Measurements from ENCODE around the gene NBEA. TPM values are rescaled to one million over a fixed set of nuclear protein-coding genes. Genes with fewer than 3 reads are reported as not detected.

The NBEA gene
- total RNA-seq, 2 experiments from 2014 or later: 0.26 to 0.29 TPM

DNA sequence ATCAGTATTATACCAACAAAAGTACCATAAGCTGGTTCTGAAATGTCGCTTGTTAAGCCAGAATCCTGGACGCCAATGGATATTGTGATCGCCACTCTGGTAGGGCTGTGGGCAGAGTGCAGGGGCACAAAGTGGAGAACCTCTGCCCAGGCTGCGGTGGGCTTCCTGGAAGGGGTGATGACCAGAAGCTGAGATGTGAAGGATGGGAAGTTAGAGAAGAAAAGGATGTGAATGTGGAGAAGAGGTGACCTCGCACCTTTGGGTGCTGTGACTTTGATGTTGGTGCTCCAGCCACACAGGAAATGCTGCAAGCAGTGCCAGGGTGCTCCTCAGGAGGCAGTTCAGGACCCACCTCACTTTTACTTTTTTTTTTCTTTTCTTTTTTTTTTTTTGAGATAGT is 742.4 kb downstream of the NBEA start:
- Mint-ChIP-seq H3K27ac (no peak overlapping the region), H3K4me1 (ENCODE audit: low read depth) (no peaks in the 10 kb centered on the region), H3K36me3 (no peaks in the 10 kb centered on the region), H3K4me3 (no peak overlapping the region), H3K9me3 (peaks cover 4% of the 10 kb centered on the region), H3K27me3 (no peaks in the 10 kb centered on the region)
- CTCF ChIA-PET: no interaction called here
- DNase-seq: no peak
- POLR2A ChIA-PET: no interaction called here
- intact Hi-C loops (cut with micrococcal nuclease): no loop called here

DNA sequence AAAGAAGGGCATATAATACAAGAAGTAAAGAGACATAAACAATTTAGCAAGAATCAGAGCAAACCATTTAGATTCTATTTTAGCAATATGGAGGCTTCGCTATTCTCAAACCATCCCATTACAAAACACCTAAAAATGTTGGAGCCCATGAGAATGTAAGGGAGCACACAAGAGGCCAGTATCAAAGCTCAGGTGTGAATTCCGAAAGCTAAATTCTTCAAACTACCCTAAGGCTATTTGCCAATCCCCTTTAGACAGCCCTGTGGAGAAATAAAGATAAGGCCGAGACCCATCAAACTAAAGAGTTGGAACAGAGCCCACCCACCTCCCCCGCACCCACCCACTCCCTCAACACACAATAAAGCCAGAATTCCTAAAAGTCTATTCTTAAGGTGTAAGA is 745.3 kb downstream of the NBEA start:
- H3K4me3 Mint-ChIP-seq: no peak overlapping the region
- DNase-seq: no peak
- intact Hi-C loops (cut with micrococcal nuclease): no loop called here
- H3K27me3 Mint-ChIP-seq: no peaks in the 10 kb centered on the region
- no peaks in the 10 kb centered on the region for H3K4me1 Mint-ChIP-seq (ENCODE audit: low read depth)
- CTCF ChIA-PET: no interaction called here
- H3K36me3 Mint-ChIP-seq: no peaks in the 10 kb centered on the region
- H3K27ac Mint-ChIP-seq: no peak overlapping the region
- no peaks in the 10 kb centered on the region for H3K9me3 Mint-ChIP-seq
- POLR2A ChIA-PET: no interaction called here

DNA sequence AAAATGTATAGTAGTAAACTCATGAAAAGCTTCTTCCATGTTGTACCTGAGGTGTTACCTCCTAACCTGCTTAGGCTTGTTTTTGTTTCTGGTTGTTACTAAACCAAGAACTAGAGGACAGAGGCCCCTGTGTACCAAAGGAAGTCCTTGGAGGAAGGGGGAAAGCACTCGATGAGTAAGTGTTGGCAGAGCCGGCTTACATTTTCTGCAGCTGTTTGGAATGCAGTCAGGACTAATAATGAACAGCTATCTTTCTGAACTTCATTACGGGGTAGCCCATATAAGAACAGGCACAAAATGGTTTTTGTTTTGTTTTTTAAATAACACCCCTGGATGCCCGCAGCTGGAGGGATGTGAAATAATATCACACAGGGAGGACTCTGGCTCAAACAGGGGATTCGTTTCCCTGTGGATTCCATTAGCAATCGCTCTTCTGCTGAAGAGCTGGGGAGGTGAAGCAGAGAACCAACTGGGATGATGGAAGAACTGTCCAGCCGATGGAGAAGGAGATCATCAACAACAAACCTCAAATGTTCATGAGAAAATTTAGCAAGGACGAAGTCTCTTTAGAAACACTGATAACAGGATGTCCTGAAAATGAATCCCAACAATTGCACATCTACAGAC is 748.6 kb downstream of the NBEA start:
- Mint-ChIP-seq H3K36me3 (no peaks in the 10 kb centered on the region), H3K4me1 (ENCODE audit: low read depth) (no peaks in the 10 kb centered on the region), H3K27ac (no peak overlapping the region), H3K27me3 (no peaks in the 10 kb centered on the region), H3K9me3 (no peaks in the 10 kb centered on the region), H3K4me3 (no peak overlapping the region)
- POLR2A ChIA-PET: no interaction called here
- intact Hi-C loops (cut with micrococcal nuclease): no loop called here
- CTCF ChIA-PET: no interaction called here
- no peak for DNase-seq

DNA sequence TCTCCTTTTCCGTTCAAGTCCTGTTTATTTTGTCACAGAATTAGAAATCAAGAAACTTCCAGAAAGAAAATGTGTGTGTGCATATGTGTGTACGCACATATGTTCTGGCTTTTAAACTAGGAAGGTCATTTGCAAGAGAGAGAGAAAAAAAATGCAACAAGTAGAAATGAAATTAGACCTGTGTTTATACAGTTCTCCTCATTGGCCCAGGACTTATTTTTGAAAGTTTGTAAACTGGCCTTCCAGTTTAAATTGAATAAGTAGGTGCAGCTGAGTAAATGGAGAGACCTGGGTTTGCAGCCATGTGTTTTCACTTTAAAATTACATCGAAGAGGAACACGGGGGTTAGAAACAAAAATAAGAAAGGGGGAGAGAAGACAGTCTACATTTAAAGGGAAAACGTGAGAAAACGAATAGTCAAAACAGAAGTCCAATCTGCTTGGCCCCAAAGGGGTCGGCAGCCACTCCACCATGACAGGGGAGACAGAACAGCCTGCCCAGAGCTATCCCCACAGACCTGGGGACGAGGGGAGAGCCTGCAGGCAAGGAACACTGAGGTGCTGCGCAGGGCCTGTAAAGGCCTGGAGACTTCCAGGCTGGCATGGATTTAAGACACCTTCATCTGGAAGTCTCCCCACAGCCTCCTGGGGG is 751.2 kb downstream of the NBEA start:
- Mint-ChIP-seq H3K27ac (no peak overlapping the region), H3K4me3 (no peak overlapping the region), H3K9me3 (no peaks in the 10 kb centered on the region), H3K27me3 (no peaks in the 10 kb centered on the region), H3K4me1 (ENCODE audit: low read depth) (no peaks in the 10 kb centered on the region), H3K36me3 (no peaks in the 10 kb centered on the region)
- ChIA-PET POLR2A (no interaction called here), CTCF (no interaction called here)
- no peak for DNase-seq
- intact Hi-C loops (cut with micrococcal nuclease): no loop called here

DNA sequence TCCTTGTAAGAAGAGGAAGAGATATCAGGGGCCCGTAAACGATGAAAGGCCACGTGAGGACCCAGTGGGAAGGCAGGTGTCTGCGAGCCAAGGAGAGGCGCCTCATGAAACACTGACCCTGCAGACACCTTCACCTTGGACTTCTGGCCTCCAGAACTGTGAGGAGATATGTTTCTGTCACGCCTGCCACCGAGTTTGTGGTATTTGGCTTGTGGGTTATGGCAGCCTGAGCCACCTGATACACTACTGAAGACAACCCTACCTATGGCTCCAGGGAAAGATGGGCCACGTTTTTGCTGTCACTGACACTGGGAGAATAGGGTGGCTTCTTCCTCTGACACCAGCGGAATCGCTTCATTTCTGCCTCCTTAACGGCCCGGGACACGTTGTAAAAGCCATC is 752.0 kb downstream of the NBEA start:
- POLR2A ChIA-PET: no interaction called here
- H3K4me1 Mint-ChIP-seq (ENCODE audit: low read depth): no peaks in the 10 kb centered on the region

DNA sequence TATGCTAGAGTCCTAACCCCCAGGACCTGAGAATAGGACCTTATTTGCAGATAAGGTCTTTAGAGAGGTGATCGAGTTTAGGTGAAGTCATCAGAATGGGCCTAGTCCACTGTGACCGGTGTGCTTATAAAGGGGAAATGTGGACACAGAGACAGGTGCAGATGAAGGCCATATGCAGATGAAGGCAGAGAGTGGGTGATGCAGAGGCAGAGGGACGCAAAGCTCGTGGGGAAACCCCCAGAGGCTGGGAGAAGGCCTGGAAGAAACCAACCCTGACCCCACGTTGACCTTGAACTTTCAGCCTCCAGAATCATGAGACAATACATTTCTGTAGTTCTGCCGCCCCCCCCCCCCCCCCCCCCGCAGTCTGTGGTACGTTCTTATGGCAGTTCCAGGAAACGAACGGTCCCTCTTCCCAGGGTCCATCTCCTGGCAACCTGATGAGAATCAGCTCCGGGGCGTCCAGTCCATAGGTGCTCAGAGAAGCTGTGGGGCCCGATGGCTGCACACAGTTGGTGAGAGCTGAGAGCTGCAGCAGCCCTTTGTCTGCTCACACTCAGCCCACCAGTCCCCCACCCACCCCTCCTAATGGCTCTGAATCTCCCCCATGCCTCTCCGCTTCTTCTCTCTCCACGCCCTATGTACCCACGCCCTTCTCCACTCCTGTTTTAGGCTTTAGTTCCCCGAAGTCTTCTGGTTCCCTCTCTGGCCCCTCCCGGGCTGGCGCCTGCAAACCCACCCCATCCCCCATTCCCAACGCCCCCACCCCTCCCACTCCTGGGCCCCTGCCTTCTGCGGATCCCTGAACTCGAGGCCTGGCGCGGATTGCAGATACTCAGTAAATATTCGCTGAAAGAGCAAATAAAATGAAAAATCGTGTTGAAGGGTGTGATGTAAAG is 752.7 kb downstream of the NBEA start:
- H3K36me3 Mint-ChIP-seq: no peaks in the 10 kb centered on the region
- H3K9me3 Mint-ChIP-seq: no peaks in the 10 kb centered on the region
- no peak overlapping the region for H3K27ac Mint-ChIP-seq
- intact Hi-C loops (cut with micrococcal nuclease): no loop called here
- POLR2A ChIA-PET: no interaction called here
- H3K4me1 Mint-ChIP-seq (ENCODE audit: low read depth): no peaks in the 10 kb centered on the region
- peaks cover 4% of the 10 kb centered on the region for H3K27me3 Mint-ChIP-seq
- CTCF ChIA-PET: no interaction called here
- H3K4me3 Mint-ChIP-seq: no peak overlapping the region
- DNase-seq: no peak

More for the DNA sequence above, 752.0 kb downstream of the NBEA start:
- CTCF ChIA-PET: no interaction called here
- Mint-ChIP-seq H3K9me3 (no peaks in the 10 kb centered on the region), H3K4me3 (no peak overlapping the region), H3K36me3 (no peaks in the 10 kb centered on the region), H3K27ac (no peak overlapping the region), H3K27me3 (peaks cover 4% of the 10 kb centered on the region)
- intact Hi-C loops (cut with micrococcal nuclease): no loop called here
- no peak for DNase-seq

DNA sequence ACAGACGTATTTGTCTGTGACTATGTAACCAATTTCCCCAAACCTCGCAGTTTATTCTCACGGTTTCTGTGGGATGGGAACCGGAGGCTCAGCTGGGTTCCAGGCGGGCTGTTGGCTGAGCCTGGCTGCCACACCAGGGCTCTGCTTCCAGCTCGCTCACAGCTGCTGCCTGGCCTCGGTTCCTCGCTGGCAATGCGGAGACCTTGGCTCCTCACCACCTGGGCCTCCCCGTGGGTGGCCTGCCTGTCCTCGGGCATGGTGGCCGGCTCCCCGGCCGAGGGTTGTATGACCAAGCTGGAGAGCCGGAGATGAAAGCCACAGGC is 753.3 kb downstream of the NBEA start:
- no peaks in the 10 kb centered on the region for H3K4me1 Mint-ChIP-seq (ENCODE audit: low read depth)
- intact Hi-C loops (cut with micrococcal nuclease): no loop called here
- no peak overlapping the region for H3K27ac Mint-ChIP-seq
- ChIA-PET POLR2A (no interaction called here), CTCF (no interaction called here)
- no peaks in the 10 kb centered on the region for H3K36me3 Mint-ChIP-seq
- no peak for DNase-seq
- no peaks in the 10 kb centered on the region for H3K9me3 Mint-ChIP-seq
- H3K4me3 Mint-ChIP-seq: no peak overlapping the region
- H3K27me3 Mint-ChIP-seq: peaks cover 4% of the 10 kb centered on the region

DNA sequence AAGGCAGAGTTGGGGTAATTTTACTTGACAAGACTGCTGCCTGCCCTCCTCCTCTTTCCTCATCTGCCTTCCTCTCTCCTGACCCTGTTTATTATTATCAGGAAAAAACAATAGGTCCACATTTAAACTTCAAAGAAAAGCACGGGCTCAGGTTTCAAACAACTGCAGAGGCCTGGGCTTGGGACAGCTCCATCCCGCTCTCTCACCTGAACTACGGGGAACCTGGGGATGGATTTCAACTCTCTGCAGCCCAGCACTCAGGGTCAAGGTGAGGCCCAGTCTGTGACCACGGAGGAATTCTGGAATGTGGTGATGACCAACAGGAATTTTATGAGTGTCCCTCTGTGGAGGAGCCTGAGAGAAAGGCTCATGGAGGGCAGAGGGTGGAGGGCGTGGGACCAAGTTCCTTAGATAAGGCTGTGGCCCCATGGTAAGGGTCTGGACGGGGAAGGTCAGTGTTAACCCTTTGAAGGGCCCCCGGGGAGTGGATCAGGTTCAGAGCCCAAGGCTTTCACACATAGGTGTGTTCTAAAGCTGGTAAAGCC is 755.2 kb downstream of the NBEA start:
- intact Hi-C loops (cut with micrococcal nuclease): no loop called here
- CTCF ChIA-PET: no interaction called here
- no peaks in the 10 kb centered on the region for H3K4me1 Mint-ChIP-seq (ENCODE audit: low read depth)

DNA sequence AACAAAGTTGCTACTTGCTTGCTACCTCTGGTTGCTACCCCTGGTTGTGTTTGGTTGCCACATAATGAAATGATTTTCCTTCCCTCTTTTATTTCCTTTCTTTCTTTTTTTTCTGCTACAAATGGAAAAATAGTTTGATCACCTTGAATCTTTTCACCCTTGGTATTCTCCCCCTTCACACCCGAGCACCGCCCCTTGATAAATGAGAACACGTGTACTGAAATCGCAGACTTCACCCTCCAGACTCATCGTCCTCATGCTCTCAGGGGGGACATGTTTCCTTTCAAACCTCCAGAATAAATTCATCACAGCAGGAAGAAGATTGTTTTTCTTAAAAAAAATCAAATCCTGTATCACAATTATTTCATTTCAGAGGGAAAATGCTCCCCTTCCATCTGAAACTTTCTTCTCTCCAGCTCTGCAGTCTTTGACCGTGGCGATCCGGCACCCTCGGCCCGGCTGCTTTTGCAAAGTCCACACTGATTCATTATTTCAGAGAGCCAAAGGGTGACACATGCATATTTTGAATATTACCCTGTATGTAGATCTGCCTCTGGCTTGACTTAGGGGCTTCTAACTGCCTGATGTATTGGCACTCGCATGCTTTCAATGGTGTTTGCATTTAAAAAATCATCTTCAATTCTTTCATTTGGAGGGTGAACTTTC is 757.0 kb downstream of the NBEA start:
- CTCF ChIA-PET: no interaction called here
- Mint-ChIP-seq H3K9me3 (no peaks in the 10 kb centered on the region), H3K4me3 (no peak overlapping the region), H3K27me3 (peaks cover 4% of the 10 kb centered on the region), H3K27ac (no peak overlapping the region), H3K4me1 (ENCODE audit: low read depth) (no peaks in the 10 kb centered on the region), H3K36me3 (no peaks in the 10 kb centered on the region)
- POLR2A ChIA-PET: no interaction called here
- no peak for DNase-seq
- intact Hi-C loops (cut with micrococcal nuclease): no loop called here

More for the DNA sequence above, 755.2 kb downstream of the NBEA start:
- POLR2A ChIA-PET: no interaction called here
- H3K4me3 Mint-ChIP-seq: no peak overlapping the region
- H3K27me3 Mint-ChIP-seq: peaks cover 4% of the 10 kb centered on the region
- DNase-seq: no peak
- no peaks in the 10 kb centered on the region for H3K36me3 Mint-ChIP-seq
- H3K9me3 Mint-ChIP-seq: no peaks in the 10 kb centered on the region
- no peak overlapping the region for H3K27ac Mint-ChIP-seq

DNA sequence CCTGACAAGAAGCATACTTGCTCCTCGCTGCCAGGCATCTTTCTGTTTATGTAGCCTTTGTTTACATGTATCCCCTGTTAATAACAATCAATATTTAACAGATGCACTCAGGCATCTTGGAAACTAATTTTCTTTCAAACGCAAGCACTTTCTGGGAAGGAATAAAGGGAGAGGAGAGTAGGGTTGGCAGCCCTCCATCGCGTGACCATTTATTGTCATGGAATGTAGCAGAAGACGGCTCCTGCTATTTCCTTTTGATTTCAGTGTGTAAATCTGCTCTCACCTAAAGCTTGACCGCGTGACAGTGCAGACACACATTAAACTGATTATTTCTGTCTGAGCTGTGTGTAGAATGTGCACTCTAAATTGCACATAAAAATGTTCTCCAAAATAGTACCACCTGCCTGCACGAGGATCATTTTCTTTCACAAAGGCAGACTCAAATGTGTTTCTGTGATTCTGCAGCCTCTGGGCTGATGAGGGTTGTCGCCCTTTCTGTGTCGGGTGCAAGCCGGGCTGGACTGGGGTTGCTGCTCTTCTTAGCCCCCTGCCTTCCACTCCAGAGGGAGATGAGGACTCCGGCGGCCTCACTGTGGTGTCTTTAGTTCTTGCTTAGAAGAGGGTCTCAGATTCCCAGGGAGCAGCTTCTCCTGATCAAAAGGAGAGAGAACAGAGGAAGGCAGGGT is 757.9 kb downstream of the NBEA start:
- CTCF ChIA-PET: no interaction called here
- POLR2A ChIA-PET: no interaction called here
- intact Hi-C loops (cut with micrococcal nuclease): no loop called here

DNA sequence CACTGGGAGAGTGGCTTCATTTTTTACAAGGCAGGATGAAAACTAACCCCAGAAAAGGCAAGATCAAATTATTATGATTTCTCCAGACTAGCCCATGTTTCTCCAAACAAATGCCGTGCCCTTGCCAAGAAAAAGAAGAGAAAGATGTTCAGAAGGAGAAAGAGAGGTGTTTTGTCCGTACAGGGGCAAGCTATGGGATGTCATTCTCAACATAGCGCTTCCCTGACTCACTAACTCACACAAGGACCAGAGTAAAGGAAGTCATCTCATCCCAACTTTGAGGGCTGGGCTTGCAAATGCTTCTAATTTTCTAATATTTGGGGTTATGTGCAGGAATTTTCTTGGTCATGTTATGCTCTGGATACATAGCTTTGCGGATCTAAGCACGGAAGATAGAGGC is 758.6 kb downstream of the NBEA start:
- CTCF ChIA-PET: no interaction called here
- H3K9me3 Mint-ChIP-seq: no peaks in the 10 kb centered on the region
- H3K36me3 Mint-ChIP-seq: no peaks in the 10 kb centered on the region
- POLR2A ChIA-PET: no interaction called here
- H3K4me1 Mint-ChIP-seq (ENCODE audit: low read depth): no peaks in the 10 kb centered on the region
- H3K27me3 Mint-ChIP-seq: peaks cover 4% of the 10 kb centered on the region
- intact Hi-C loops (cut with micrococcal nuclease): no loop called here
- DNase-seq: no peak
- H3K27ac Mint-ChIP-seq: no peak overlapping the region
- H3K4me3 Mint-ChIP-seq: no peak overlapping the region

More for the DNA sequence above, 757.9 kb downstream of the NBEA start:
- H3K27me3 Mint-ChIP-seq: peaks cover 4% of the 10 kb centered on the region
- no peaks in the 10 kb centered on the region for H3K9me3 Mint-ChIP-seq
- no peak overlapping the region for H3K27ac Mint-ChIP-seq
- H3K4me1 Mint-ChIP-seq (ENCODE audit: low read depth): no peaks in the 10 kb centered on the region
- H3K36me3 Mint-ChIP-seq: no peaks in the 10 kb centered on the region
- DNase-seq: no peak
- H3K4me3 Mint-ChIP-seq: no peak overlapping the region

DNA sequence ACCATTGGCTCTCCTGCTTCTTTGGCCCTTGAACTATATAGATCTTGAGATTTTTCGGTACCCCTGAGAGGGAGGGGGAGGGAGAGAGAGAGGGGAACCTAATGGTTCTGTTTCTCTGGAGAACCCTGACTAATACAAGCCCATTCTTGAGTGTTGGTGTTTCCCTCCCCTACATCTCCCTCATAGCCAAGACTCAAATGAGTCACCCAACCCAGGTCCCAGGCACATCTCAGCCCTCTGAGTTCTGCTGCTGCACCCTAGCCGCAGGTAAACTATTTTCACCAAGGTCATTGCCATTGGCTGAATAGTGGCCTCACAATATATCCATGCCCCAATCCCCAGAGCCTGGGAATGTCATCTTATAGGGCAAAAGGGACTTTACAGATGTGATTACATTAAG is 760.2 kb downstream of the NBEA start:
- Mint-ChIP-seq H3K27ac (no peak overlapping the region), H3K4me3 (no peak overlapping the region), H3K27me3 (peaks cover 4% of the 10 kb centered on the region), H3K4me1 (ENCODE audit: low read depth) (no peaks in the 10 kb centered on the region), H3K36me3 (no peaks in the 10 kb centered on the region), H3K9me3 (no peaks in the 10 kb centered on the region)
- ChIA-PET POLR2A (no interaction called here), CTCF (no interaction called here)
- no peak for DNase-seq
- intact Hi-C loops (cut with micrococcal nuclease): no loop called here
